Effector memory CD8-positive, alpha-beta T cell (primary cell): Measurements from ENCODE around the gene COL18A1.
"Not testable (repeated sequence)": the region's sequence is repeated elsewhere in the genome, so short reads cannot be mapped to it uniquely, and the experiment has no call there.

ENCODE experiments used
- ATAC-seq: fragments of 150-1000 bp; cut with Tn5 transposase; replicated peaks from 2 replicates; pipeline ENCODE4 v1.10.0; 2021; ENCODE audit warnings: mild to moderate bottlenecking, moderate library complexity
- DNase-seq, 3 experiments: peaks; one replicate each; pipeline ENCODE4 v3.0.0; 2021
- H3K27ac Mint-ChIP-seq, 2 donors: one replicate each; pipeline ENCODE4 v1.8.0; 2022; ENCODE audit warnings: mild to moderate bottlenecking in 2 of 2, mixed read lengths in 2 of 2, moderate library complexity in 2 of 2
- H3K27me3 Mint-ChIP-seq, 2 donors: one replicate each; pipeline ENCODE4 v1.8.0; 2022; ENCODE audit warnings: mixed read lengths in 2 of 2
- H3K36me3 Mint-ChIP-seq: one replicate; pipeline ENCODE4 v1.8.0; 2022; ENCODE audit warnings: mild to moderate bottlenecking, moderate library complexity, mixed read lengths; ENCODE audit not compliant: insufficient read depth
- H3K4me1 Mint-ChIP-seq, 2 donors: one replicate each; pipeline ENCODE4 v1.8.0; 2022; ENCODE audit warnings: low read depth in 2 of 2, mixed read lengths in 2 of 2
- H3K4me3 Mint-ChIP-seq, 2 donors: one replicate each; pipeline ENCODE4 v1.8.0; 2022; ENCODE audit warnings: mild to moderate bottlenecking in 2 of 2, mixed read lengths in 2 of 2, moderate library complexity in 2 of 2
- H3K9me3 Mint-ChIP-seq, 2 donors: one replicate each; pipeline ENCODE4 v1.8.0; 2022; ENCODE audit warnings: mixed read lengths in 2 of 2

The COL18A1 gene

GRCh38 chr21:45529785-45530422 lies 124.9 kb downstream of the COL18A1 start:
- no peak for DNase-seq
- Mint-ChIP-seq H3K36me3 (no peaks in the 10 kb centered on the region), H3K27me3 (no peaks in the 10 kb centered on the region), H3K27ac (no peak overlapping the region), H3K4me1 (peaks cover 10% of the 10 kb centered on the region in 2 donors), H3K4me3 (no peak overlapping the region), H3K9me3 (no peaks in the 10 kb centered on the region)
- ATAC-seq, result no peak

- DNase-seq (no peak), ATAC-seq (no peak)
- Mint-ChIP-seq H3K36me3 (no peaks in the 10 kb centered on the region), H3K4me1 (peaks cover 10% of the 10 kb centered on the region in 2 donors), H3K4me3 (no peak overlapping the region), H3K9me3 (no peaks in the 10 kb centered on the region), H3K27ac (no peak overlapping the region), H3K27me3 (no peaks in the 10 kb centered on the region)
Measured at GRCh38 chr21:45530423-45531113, 125.6 kb downstream of the COL18A1 start.

- not testable (repeated sequence) for DNase-seq, H3K27ac Mint-ChIP-seq, H3K27me3 Mint-ChIP-seq, H3K9me3 Mint-ChIP-seq, ATAC-seq, H3K4me3 Mint-ChIP-seq, H3K36me3 Mint-ChIP-seq
- peaks cover 10% of the 10 kb centered on the region in 2 donors for H3K4me1 Mint-ChIP-seq
Measured at GRCh38 chr21:45531114-45531392, 126.1 kb downstream of the COL18A1 start.

- Mint-ChIP-seq H3K9me3 (no peaks in the 10 kb centered on the region), H3K36me3 (no peaks in the 10 kb centered on the region), H3K4me1 (peaks cover 10 to 12% of the 10 kb centered on the region in 2 donors), H3K27me3 (no peaks in the 10 kb centered on the region), H3K4me3 (no peak overlapping the region), H3K27ac (no peak overlapping the region)
- ATAC-seq (no peak), DNase-seq (no peak)
Measured at GRCh38 chr21:45531393-45532215, 126.6 kb downstream of the COL18A1 start.

- DNase-seq (no peak), ATAC-seq (no peak)
- peaks cover 10 to 12% of the 10 kb centered on the region in 2 donors for H3K4me1 Mint-ChIP-seq
- no peaks in the 10 kb centered on the region for H3K9me3 Mint-ChIP-seq
- peak overlapping the region; percentile 90 to 92 for H3K27ac Mint-ChIP-seq
- H3K27me3 Mint-ChIP-seq, result no peaks in the 10 kb centered on the region
- H3K4me3 Mint-ChIP-seq, result peak overlapping the region in 1 of 2 donors; percentile 9
- H3K36me3 Mint-ChIP-seq, result no peaks in the 10 kb centered on the region
Measured at GRCh38 chr21:45532826-45533360, 127.9 kb downstream of the COL18A1 start.

- Mint-ChIP-seq H3K4me1 (peaks cover 10 to 12% of the 10 kb centered on the region in 2 donors), H3K27me3 (no peaks in the 10 kb centered on the region), H3K27ac (no peak overlapping the region), H3K4me3 (no peak overlapping the region), H3K9me3 (no peaks in the 10 kb centered on the region), H3K36me3 (no peaks in the 10 kb centered on the region)
- DNase-seq (no peak), ATAC-seq (no peak)
Measured at GRCh38 chr21:45533361-45533845, 128.4 kb downstream of the COL18A1 start.

GRCh38 chr21:45533846-45534635 lies 129.1 kb downstream of the COL18A1 start:
- Mint-ChIP-seq H3K4me3 (no peak overlapping the region), H3K36me3 (no peaks in the 10 kb centered on the region), H3K27ac (peak overlapping the region in 1 of 2 donors; percentile 31), H3K27me3 (no peaks in the 10 kb centered on the region), H3K4me1 (peaks cover 10 to 12% of the 10 kb centered on the region in 2 donors), H3K9me3 (no peaks in the 10 kb centered on the region)
- ATAC-seq, result no peak
- DNase-seq, result no peak

- H3K27me3 Mint-ChIP-seq, result no peaks in the 10 kb centered on the region
- H3K27ac Mint-ChIP-seq, result peak overlapping the region in 1 of 2 donors; percentile 31
- H3K36me3 Mint-ChIP-seq, result no peaks in the 10 kb centered on the region
- ATAC-seq (no peak), DNase-seq (no peak)
- no peaks in the 10 kb centered on the region for H3K9me3 Mint-ChIP-seq
- H3K4me3 Mint-ChIP-seq, result no peak overlapping the region
- H3K4me1 Mint-ChIP-seq, result peaks cover 10 to 12% of the 10 kb centered on the region in 2 donors
Measured at GRCh38 chr21:45534636-45535331, 129.8 kb downstream of the COL18A1 start.

GRCh38 chr21:45535341-45536081 lies 130.5 kb downstream of the COL18A1 start:
- H3K4me3 Mint-ChIP-seq, result no peak overlapping the region
- ATAC-seq (no peak), DNase-seq (no peak)
- H3K4me1 Mint-ChIP-seq, result peaks cover 10 to 12% of the 10 kb centered on the region in 2 donors
- no peaks in the 10 kb centered on the region for H3K27me3 Mint-ChIP-seq
- no peaks in the 10 kb centered on the region for H3K9me3 Mint-ChIP-seq
- peak overlapping the region in 1 of 2 donors; percentile 19 for H3K27ac Mint-ChIP-seq
- no peaks in the 10 kb centered on the region for H3K36me3 Mint-ChIP-seq

GRCh38 chr21:45536301-45537081 lies 131.5 kb downstream of the COL18A1 start:
- no peaks in the 10 kb centered on the region for H3K9me3 Mint-ChIP-seq
- DNase-seq (no peak), ATAC-seq (no peak)
- H3K27ac Mint-ChIP-seq, result peak overlapping the region in 1 of 2 donors; percentile 19
- H3K4me1 Mint-ChIP-seq, result peaks cover 10 to 14% of the 10 kb centered on the region in 2 donors
- no peaks in the 10 kb centered on the region for H3K27me3 Mint-ChIP-seq
- H3K36me3 Mint-ChIP-seq, result no peaks in the 10 kb centered on the region
- no peak overlapping the region for H3K4me3 Mint-ChIP-seq

- no peaks in the 10 kb centered on the region for H3K36me3 Mint-ChIP-seq
- no peak overlapping the region for H3K27ac Mint-ChIP-seq
- no peak for DNase-seq
- H3K4me3 Mint-ChIP-seq, result no peak overlapping the region
- no peak for ATAC-seq
- H3K27me3 Mint-ChIP-seq, result no peaks in the 10 kb centered on the region
- H3K9me3 Mint-ChIP-seq, result no peaks in the 10 kb centered on the region
- peaks cover 10 to 12% of the 10 kb centered on the region in 2 donors for H3K4me1 Mint-ChIP-seq
Measured at GRCh38 chr21:45537111-45537745, 132.3 kb downstream of the COL18A1 start.
